Measurements from ENCODE around the gene TEX44. TPM values are rescaled to one million over a fixed set of nuclear protein-coding genes. Genes with fewer than 3 reads are reported as not detected.
A peak's percentile ranks its signal among the peaks of the same experiment; 100 is the strongest.

The TEX44 gene
- total and polyA plus RNA-seq, 4 donors = not detected

DNA sequence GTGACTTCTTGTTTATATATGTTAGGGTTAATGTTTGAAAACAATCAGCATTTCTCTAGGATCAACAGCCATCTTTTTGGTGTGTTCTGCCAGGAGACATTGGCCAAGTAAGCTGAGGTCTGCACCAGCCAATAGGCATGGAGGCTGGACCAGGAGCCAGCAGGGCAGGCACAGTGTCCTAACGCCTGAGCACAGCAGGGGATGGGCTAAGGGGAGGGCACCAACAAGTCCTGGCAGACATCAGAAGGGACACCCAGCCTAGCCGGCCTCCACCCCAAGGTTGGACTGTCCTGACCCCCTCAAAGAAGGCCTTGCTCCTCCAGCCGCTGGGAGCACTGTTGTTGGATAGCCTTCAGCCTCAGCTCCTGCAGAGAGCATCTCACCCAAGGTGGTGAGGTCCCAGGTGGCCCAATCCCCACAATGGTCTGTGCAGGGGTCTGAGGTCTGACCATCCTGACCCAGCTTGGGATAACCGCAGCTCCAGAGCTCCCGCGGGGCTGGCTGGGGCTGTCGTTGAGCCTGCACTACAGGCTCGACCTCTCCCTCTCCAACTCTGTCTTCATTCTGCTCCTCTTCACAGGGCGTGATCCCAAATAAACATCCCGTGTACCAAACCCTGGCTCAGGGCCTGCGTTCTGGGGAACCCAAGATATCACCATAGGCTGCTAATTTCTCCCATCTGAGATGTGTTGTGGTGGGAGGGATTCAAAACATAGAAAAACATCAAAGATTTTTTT lies 8.1 kb downstream of the TEX44 start:
- Histone ChIP-seq H3K4me1 (ENCODE audit: control insufficient read depth in 1 of 2, insufficient read depth in 2 of 2, low read length in 2 of 2) (no peaks in the 10 kb centered on the region), H3K4me3 (ENCODE audit: low read length in 2 of 2) (no peak overlapping the region), H3K9me3 (ENCODE audit: control insufficient read depth, low read length) (no peaks in the 10 kb centered on the region), H3K27me3 (ENCODE audit: control insufficient read depth in 1 of 2, insufficient read depth in 2 of 2, low read length in 1 of 2) (no peaks in the 10 kb centered on the region), H3K36me3 (ENCODE audit: control insufficient read depth in 1 of 2, insufficient read depth in 2 of 2, low read length in 1 of 2) (no peaks in the 10 kb centered on the region), H3K27ac (ENCODE audit: low read depth in 1 of 2, low read length in 2 of 2) (no peak overlapping the region)
- no peak for ATAC-seq (ENCODE audit: low FRiP score)
- 64 to 69% methylated on average over 11 of the region's 11 CpGs for WGBS, 2 donors
- intact Hi-C loops (cut with DNase I) = loop anchor here (1.0 to 10.0 kb wide), 4 partner anchors 37 to 184 kb away; partner anchors contain the start of genes COPS7B (in 1 of the 2) and PDE6D (in 1 of the 2)
- DNase-seq = no peak

DNA sequence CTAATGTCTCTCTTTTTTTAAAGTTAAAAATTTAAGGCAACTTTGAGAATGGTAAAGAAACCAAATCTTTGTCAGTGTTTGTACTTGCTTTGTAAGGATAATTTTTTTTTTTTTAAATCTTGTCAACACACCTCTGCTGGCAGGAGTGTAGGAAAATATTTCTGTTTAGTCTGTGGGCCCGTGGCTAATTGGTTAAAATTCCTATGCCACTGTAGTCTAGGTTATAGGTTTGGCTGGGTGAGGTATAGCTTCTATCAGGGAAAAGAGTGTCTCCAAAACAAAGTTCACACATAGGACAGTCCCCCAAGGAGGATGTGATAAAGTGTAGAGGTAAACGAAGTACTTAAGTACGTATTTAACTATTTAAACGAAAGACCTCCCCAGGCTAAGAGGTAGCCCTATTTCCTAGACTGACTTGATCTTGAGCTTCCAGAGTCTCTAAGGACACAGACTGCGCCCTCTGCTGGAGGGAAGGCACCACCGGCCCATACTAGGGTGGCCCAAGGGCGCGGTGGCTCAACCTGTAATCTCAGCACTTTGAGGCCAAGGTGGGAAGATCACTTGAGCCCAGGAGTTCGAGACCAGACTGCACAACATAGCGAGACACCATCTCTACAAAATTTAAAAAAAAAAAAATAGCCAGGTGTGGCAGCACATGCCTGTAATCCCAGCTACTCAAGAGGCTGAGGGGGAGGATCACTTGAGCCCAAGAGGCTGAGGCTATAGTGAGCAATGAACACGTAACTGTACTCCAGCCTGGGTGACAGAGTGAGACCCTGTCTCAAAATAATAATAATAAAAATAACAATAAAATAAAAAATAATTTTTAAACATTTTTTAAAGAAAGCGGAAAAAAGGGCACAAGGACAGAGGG lies 8.9 kb downstream of the TEX44 start:
- no peaks in the 10 kb centered on the region for H3K9me3 ChIP-seq (ENCODE audit: control insufficient read depth, low read length)
- H3K27ac ChIP-seq (ENCODE audit: low read depth in 1 of 2, low read length in 2 of 2) = no peak overlapping the region
- no peaks in the 10 kb centered on the region for H3K36me3 ChIP-seq (ENCODE audit: control insufficient read depth in 1 of 2, insufficient read depth in 2 of 2, low read length in 1 of 2)
- ATAC-seq (ENCODE audit: low FRiP score) (no peak), DNase-seq (peak; percentile 89 to 95)
- intact Hi-C loops (cut with DNase I) = loop anchor here (1.0 to 10.0 kb wide), 4 partner anchors 38 to 183 kb away; partner anchors contain the start of genes COPS7B (in 1 of the 2) and PDE6D (in 1 of the 2)
- H3K27me3 ChIP-seq (ENCODE audit: control insufficient read depth in 1 of 2, insufficient read depth in 2 of 2, low read length in 1 of 2) = no peaks in the 10 kb centered on the region
- 28 to 34% methylated on average over 12 of the region's 12 CpGs for WGBS, 2 donors
- no peaks in the 10 kb centered on the region for H3K4me1 ChIP-seq (ENCODE audit: control insufficient read depth in 1 of 2, insufficient read depth in 2 of 2, low read length in 2 of 2)
- H3K4me3 ChIP-seq (ENCODE audit: low read length in 2 of 2) = no peak overlapping the region

DNA sequence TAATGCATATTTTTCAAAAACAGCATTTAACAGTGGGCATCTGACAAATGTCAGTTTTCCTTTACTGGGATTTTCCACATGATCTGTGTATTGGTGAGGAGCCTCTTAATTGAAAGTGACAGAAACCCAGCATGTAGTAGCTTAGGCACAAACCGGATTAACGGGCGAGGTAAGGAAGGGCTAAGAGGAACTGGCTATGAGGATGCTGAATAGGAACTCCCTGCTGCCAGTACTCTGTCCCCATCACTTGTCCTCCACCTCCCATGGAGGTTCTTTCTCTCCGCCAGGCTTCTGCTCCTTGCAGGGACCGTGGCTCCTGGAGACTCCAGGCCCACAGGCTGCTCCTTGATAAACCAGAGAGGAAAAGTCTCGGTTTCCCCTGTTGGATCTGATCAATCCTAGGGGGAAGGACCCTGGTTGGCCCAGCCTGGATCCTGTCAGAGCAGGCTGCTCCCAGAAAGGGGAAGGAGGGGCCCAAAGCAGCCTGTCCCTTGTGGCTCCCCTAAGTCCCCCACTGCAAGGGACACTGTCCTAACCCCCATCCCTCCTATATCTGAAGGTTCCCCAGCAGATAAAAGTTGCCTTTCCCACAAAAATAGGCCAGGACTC lies 10.3 kb downstream of the TEX44 start:
- no peaks in the 10 kb centered on the region for H3K36me3 ChIP-seq (ENCODE audit: control insufficient read depth in 1 of 2, insufficient read depth in 2 of 2, low read length in 1 of 2)
- no peak overlapping the region for H3K4me3 ChIP-seq (ENCODE audit: low read length in 2 of 2)
- 60 to 77% methylated on average over 6 of the region's 6 CpGs for WGBS, 2 donors
- intact Hi-C loops (cut with DNase I) = loop anchor here (5.0 to 10.0 kb wide), 2 partner anchors 86 to 182 kb away; partner anchors contain the start of genes COPS7B (in 1 of the 2) and PDE6D (in 1 of the 2)
- no peak for DNase-seq
- H3K4me1 ChIP-seq (ENCODE audit: control insufficient read depth in 1 of 2, insufficient read depth in 2 of 2, low read length in 2 of 2) = no peaks in the 10 kb centered on the region
- H3K27ac ChIP-seq (ENCODE audit: low read depth in 1 of 2, low read length in 2 of 2) = peak overlapping the region in 1 of 2 donors; percentile 28
- no peaks in the 10 kb centered on the region for H3K27me3 ChIP-seq (ENCODE audit: control insufficient read depth in 1 of 2, insufficient read depth in 2 of 2, low read length in 1 of 2)
- no peaks in the 10 kb centered on the region for H3K9me3 ChIP-seq (ENCODE audit: control insufficient read depth, low read length)
- ATAC-seq (ENCODE audit: low FRiP score) = no peak

DNA sequence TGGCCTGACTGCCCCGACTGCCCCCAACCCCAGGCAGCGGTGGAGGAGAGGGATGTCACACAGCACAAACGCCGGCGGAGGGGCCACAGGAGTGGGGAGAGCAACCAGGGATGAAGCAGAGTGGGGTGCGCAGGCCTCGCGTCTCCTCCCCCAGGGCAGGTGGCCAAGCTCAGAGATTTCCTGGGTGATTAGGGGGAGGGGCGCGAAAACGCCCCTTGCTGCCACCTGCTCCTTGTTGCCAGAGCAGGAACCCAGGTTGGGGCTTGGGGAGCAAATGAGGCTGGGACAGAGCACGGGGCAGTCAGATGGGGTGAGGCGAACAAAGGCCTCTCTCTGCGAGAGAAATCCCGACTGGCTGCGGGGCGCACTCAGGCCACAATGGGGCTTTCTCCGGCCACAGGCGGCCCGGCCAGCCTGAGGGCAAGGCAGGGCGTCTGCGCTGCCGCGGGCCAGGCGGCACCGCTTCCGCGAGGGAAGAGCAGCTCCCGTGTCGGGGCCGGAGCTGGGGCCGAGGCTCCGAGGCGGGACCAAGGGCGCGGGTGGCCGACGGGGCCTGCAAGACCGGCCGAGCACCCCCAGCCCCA lies 11.5 kb downstream of the TEX44 start:
- Histone ChIP-seq H3K4me3 (ENCODE audit: low read length in 2 of 2) (peak overlapping the region; percentile 10 to 16), H3K27me3 (ENCODE audit: control insufficient read depth in 1 of 2, insufficient read depth in 2 of 2, low read length in 1 of 2) (no peaks in the 10 kb centered on the region), H3K36me3 (ENCODE audit: control insufficient read depth in 1 of 2, insufficient read depth in 2 of 2, low read length in 1 of 2) (no peaks in the 10 kb centered on the region), H3K27ac (ENCODE audit: low read depth in 1 of 2, low read length in 2 of 2) (peak overlapping the region; percentile 84 to 93), H3K9me3 (ENCODE audit: control insufficient read depth, low read length) (no peaks in the 10 kb centered on the region), H3K4me1 (ENCODE audit: control insufficient read depth in 1 of 2, insufficient read depth in 2 of 2, low read length in 2 of 2) (no peaks in the 10 kb centered on the region)
- peak; percentile 48 for ATAC-seq (ENCODE audit: low FRiP score)
- intact Hi-C loops (cut with DNase I) = loop anchor here (5.0 to 10.0 kb wide), 2 partner anchors 87 to 181 kb away; partner anchors contain the start of genes COPS7B (in 1 of the 2) and PDE6D (in 1 of the 2)
- DNase-seq = peak in 1 of 2 donors; percentile 85
- 3 to 7% methylated on average over 37 to 40 of the region's 40 CpGs for WGBS, 2 donors

DNA sequence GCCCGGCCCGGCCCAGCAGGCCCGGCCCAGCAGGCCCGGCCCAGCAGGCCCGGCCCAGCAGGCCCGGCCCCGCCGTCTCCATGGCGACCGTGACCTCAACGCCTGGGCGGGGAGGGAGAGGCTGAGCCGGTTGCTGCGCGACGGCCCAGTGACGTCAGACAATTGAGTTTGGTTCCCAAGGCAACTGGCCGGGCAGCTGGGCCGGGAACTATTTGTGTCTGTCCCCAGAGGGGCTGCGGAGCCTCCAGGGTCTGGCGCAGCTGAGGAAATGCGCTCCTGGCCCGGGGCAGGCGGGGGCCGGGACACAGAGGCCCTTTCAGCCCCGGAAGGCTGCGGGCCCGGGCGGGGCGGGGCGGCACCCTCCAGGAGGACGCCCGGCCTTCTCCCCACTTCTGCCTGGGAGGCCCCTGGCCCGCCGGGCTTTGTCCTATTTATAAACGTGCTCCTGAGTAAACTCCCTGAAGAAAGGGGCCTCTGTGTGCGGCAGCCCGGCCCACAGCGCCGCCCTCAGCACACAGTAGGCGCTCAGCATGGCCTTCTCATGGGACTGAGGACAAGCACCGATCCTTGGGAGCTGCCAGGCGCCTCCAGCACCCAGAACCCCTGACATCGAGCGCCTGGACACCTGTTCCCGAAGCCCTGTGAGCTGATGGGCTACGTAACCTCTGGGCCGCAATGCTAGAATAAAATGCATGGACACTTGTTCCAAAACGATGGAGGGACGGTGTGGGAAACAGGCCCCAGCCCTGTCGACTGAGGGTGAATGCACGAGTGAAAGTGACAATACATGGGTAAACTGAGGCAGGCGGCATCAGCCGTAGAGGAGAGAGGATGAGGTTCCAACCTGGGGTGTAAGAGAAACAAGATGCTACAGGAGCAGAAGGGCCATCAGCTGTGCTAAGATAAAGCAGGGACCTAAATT lies 12.3 kb downstream of the TEX44 start:
- H3K9me3 ChIP-seq (ENCODE audit: control insufficient read depth, low read length) = no peaks in the 10 kb centered on the region

DNA sequence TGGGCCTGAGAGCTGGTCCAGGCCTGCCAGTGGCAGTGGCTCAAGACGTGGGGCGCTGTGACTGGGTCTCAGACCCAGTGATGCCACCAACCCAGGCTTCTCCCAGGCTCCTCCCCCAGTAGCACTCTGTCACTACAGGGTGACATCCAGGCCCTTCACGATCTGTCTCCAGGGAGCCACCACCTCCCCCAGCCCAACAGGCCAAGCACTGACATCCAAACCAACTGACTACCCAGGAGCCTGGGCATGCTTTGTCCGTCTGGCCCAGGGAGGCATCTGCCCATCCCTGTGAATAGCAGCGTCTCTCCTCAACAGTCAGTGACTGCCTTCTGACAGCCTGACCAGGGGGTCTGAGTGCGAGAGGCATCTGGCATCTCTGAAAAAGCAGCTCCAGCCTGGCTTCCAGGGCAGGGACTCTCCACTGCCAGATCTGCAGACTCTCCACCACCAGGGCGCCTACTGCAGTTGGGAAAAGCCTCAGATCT lies 13.0 kb downstream of the TEX44 start:
- Histone ChIP-seq H3K9me3 (ENCODE audit: control insufficient read depth, low read length) (no peaks in the 10 kb centered on the region), H3K4me3 (ENCODE audit: low read length in 2 of 2) (no peak overlapping the region), H3K36me3 (ENCODE audit: control insufficient read depth in 1 of 2, insufficient read depth in 2 of 2, low read length in 1 of 2) (no peaks in the 10 kb centered on the region), H3K4me1 (ENCODE audit: control insufficient read depth in 1 of 2, insufficient read depth in 2 of 2, low read length in 2 of 2) (no peaks in the 10 kb centered on the region), H3K27ac (ENCODE audit: low read depth in 1 of 2, low read length in 2 of 2) (peak overlapping the region; percentile 95 to 97), H3K27me3 (ENCODE audit: control insufficient read depth in 1 of 2, insufficient read depth in 2 of 2, low read length in 1 of 2) (no peaks in the 10 kb centered on the region)
- WGBS, 2 donors = 53 to 62% methylated on average over 7 of the region's 7 CpGs
- intact Hi-C loops (cut with DNase I) = loop anchor here in 1 of 2 donors (10.0 kb wide), 1 partner anchor 179 kb away; the partner anchor contains the start of genes COPS7B and PDE6D
- peak in 1 of 2 donors; percentile 51 for DNase-seq
- no peak for ATAC-seq (ENCODE audit: low FRiP score)

More for the DNA sequence above, 12.3 kb downstream of the TEX44 start:
- peak overlapping the region; percentile 95 to 97 for H3K27ac ChIP-seq (ENCODE audit: low read depth in 1 of 2, low read length in 2 of 2)
- H3K4me3 ChIP-seq (ENCODE audit: low read length in 2 of 2) = peak overlapping the region in 1 of 2 donors; percentile 16
- H3K27me3 ChIP-seq (ENCODE audit: control insufficient read depth in 1 of 2, insufficient read depth in 2 of 2, low read length in 1 of 2) = no peaks in the 10 kb centered on the region
- no peaks in the 10 kb centered on the region for H3K36me3 ChIP-seq (ENCODE audit: control insufficient read depth in 1 of 2, insufficient read depth in 2 of 2, low read length in 1 of 2)
- ATAC-seq (ENCODE audit: low FRiP score) (peak; percentile 95), DNase-seq (peak; percentile 99 to 100)
- no peaks in the 10 kb centered on the region for H3K4me1 ChIP-seq (ENCODE audit: control insufficient read depth in 1 of 2, insufficient read depth in 2 of 2, low read length in 2 of 2)
- WGBS, 2 donors = 10% methylated on average over 44 to 54 of the region's 54 CpGs
- intact Hi-C loops (cut with DNase I) = loop anchor here (5.0 to 10.0 kb wide), 2 partner anchors 88 to 180 kb away; partner anchors contain the start of genes COPS7B (in 1 of the 2) and PDE6D (in 1 of the 2)

DNA sequence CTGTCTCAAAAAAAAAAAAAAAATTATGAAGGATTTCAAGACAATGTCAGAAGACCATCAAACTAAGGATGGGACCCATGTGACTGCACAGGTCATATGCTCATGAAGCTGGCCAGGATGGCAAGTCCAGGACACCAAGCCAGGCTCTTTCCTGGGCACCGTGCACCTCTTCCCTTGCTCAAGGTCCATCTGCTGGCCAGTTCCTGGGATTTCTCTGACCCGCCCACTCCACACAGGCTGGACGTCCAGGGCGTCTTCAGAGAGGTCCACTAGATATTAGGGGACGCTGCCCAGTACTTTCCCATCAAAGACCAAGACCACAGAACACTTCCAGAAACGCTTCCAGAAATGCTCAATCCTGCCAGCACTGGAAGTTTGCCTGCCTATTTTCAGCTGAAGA lies 14.3 kb downstream of the TEX44 start:
- H3K4me1 ChIP-seq (ENCODE audit: control insufficient read depth in 1 of 2, insufficient read depth in 2 of 2, low read length in 2 of 2) = no peaks in the 10 kb centered on the region

More for the DNA sequence above, 14.3 kb downstream of the TEX44 start:
- Histone ChIP-seq H3K4me3 (ENCODE audit: low read length in 2 of 2) (no peak overlapping the region), H3K27me3 (ENCODE audit: control insufficient read depth in 1 of 2, insufficient read depth in 2 of 2, low read length in 1 of 2) (no peaks in the 10 kb centered on the region), H3K9me3 (ENCODE audit: control insufficient read depth, low read length) (no peaks in the 10 kb centered on the region), H3K27ac (ENCODE audit: low read depth in 1 of 2, low read length in 2 of 2) (peak overlapping the region in 1 of 2 donors; percentile 60), H3K36me3 (ENCODE audit: control insufficient read depth in 1 of 2, insufficient read depth in 2 of 2, low read length in 1 of 2) (no peaks in the 10 kb centered on the region)
- ATAC-seq (ENCODE audit: low FRiP score) (no peak), DNase-seq (no peak)
- 22 to 23% methylated on average over 6 of the region's 6 CpGs for WGBS, 2 donors
- intact Hi-C loops (cut with DNase I) = loop anchor here in 1 of 2 donors (10.0 kb wide), 1 partner anchor 178 kb away; the partner anchor contains the start of genes COPS7B and PDE6D
